SK-N-MC (cell line): ENCODE measurements around the gene OR2T34.
"Not testable (repeated sequence)": the region's sequence is repeated elsewhere in the genome, so short reads cannot be mapped to it uniquely, and the experiment has no call there.

ENCODE experiments used
- EZH2 ChIP-seq: fragments of 200-600 bp; sonication (generic); IDR thresholded peaks from one replicate; pipeline ENCODE4 v1.6.1; 2017; ENCODE audit warnings: antibody characterized with exemption
- POLR2AphosphoS5 ChIP-seq: IDR thresholded peaks from 2 replicates; pipeline ENCODE4 v1.6.1; 2012; ENCODE audit warnings: mild to moderate bottlenecking, low read depth, low read length, borderline replicate concordance

DNA sequence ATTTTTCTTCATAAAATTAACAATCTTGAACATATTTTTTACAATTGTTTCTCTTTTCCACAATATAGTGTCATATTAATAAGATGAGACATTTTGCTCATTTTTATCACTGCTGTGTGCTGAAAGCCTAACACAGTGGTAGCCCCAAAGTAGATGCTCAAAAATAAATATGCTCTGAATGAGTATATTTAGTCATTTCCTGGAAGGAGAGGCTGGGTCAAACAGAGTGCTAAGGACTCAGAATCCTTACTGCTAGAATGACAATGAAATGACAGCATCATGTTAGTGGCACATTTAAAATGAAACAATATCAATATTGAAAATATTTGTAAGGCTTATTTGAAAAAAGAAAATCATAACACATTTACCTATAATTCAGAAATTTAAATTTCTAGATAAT, 37.1 kb downstream of the OR2T34 start:
- not testable (repeated sequence) for TF ChIP-seq EZH2, POLR2AphosphoS5
